GM21447 (cell line): ENCODE measurements around the gene LYRM2.

Experiments
- ATAC-seq: cut with Tn5 transposase; IDR thresholded peaks from one replicate; pipeline ENCODE4 v1.9.1; 2021; ENCODE audit not compliant: unreplicated experiment

Gene LYRM2

GRCh38 chr6:89562093-89562973, 76.2 kb downstream of the LYRM2 start:
- ATAC-seq: no peak

- ATAC-seq: no peak
Observed at GRCh38 chr6:89559487-89559886, 79.1 kb downstream of the LYRM2 start.

- ATAC-seq: no peak
Observed at GRCh38 chr6:89555806-89556205, 82.7 kb downstream of the LYRM2 start.

- ATAC-seq: no peak
Observed at GRCh38 chr6:89555031-89555430, 83.5 kb downstream of the LYRM2 start.

- no peak for ATAC-seq
Observed at GRCh38 chr6:89554106-89554505, 84.4 kb downstream of the LYRM2 start.

GRCh38 chr6:89553431-89553830, 85.1 kb downstream of the LYRM2 start:
- ATAC-seq: no peak

GRCh38 chr6:89547281-89547680, 91.3 kb downstream of the LYRM2 start:
- no peak for ATAC-seq

GRCh38 chr6:89542866-89543265, 95.7 kb downstream of the LYRM2 start:
- ATAC-seq: no peak

GRCh38 chr6:89542081-89542857, 96.3 kb downstream of the LYRM2 start:
- ATAC-seq: no peak

GRCh38 chr6:89539779-89540178, 98.8 kb downstream of the LYRM2 start:
- ATAC-seq: no peak

- no peak for ATAC-seq
Observed at GRCh38 chr6:89536231-89536630, 102.3 kb downstream of the LYRM2 start.

GRCh38 chr6:89530982-89531381, 107.6 kb downstream of the LYRM2 start:
- ATAC-seq: no peak

GRCh38 chr6:89528866-89529265, 109.7 kb downstream of the LYRM2 start:
- no peak for ATAC-seq

GRCh38 chr6:89527634-89528033, 110.9 kb downstream of the LYRM2 start:
- no peak for ATAC-seq

GRCh38 chr6:89526563-89526869, 112.0 kb downstream of the LYRM2 start:
- ATAC-seq: no peak

GRCh38 chr6:89525786-89526562, 112.6 kb downstream of the LYRM2 start:
- no peak for ATAC-seq

- no peak for ATAC-seq
Observed at GRCh38 chr6:89522778-89523177, 115.8 kb downstream of the LYRM2 start.

GRCh38 chr6:89520736-89521135, 117.8 kb downstream of the LYRM2 start:
- no peak for ATAC-seq

- no peak for ATAC-seq
Observed at GRCh38 chr6:89518352-89519055, 120.0 kb downstream of the LYRM2 start.
